HCT116 (cell line): ENCODE results near the gene UAP1L1. TPM values are rescaled to one million over a fixed set of nuclear protein-coding genes. Genes with fewer than 3 reads are reported as not detected.

Source experiments
- ATAC-seq: fragments of 200-7000 bp; cut with Tn5 transposase; 2 replicates; pipeline ENCODE4 v1.9.1; 2020; ENCODE audit warnings: mild to moderate bottlenecking, moderate library complexity
- BruUV-seq: library from RNA; stranded (reverse); fragments of 400-500 nt; replicated peaks from 2 replicates; lab custom pipeline; 2021; lab: Mats Ljungman, UMichigan
- CTCF ChIA-PET: fragments of 300-600 bp; sonication (Branson Sonifier 250); formaldehyde crosslinking; loops from one replicate; lab custom pipeline; 2021; ENCODE audit warnings: antibody characterized with exemption; lab: Charles Lee
- POLR2A ChIA-PET: fragments of 300-600, 350-600 bp; sonication (Branson Sonifier 250); formaldehyde crosslinking; loops from one replicate; lab custom pipeline; 2021; ENCODE audit warnings: antibody characterized with exemption; lab: Charles Lee
- RAD21 ChIA-PET, 2 experiments: fragments of 300-600 bp; sonication (Branson Sonifier 250); formaldehyde crosslinking; loops; one replicate each; lab custom pipeline; 2023; ENCODE audit warnings: low total read pairs in 2 of 2; ENCODE audit not compliant: uncharacterized antibody in 2 of 2, unreplicated experiment in 2 of 2, low non-redundant PET in 1 of 2; lab: Charles Lee
- DNase-seq: peaks from one replicate; pipeline ENCODE4 v3.0.0-alpha.2; 2010; ENCODE audit warnings: low read depth, low spot score
- H2AFZ ChIP-seq: fragments of 200-600 bp; shearing (Covaris generic), sonication (generic); 2 replicates; pipeline ENCODE4 v1.6.1; 2017; ENCODE audit warnings: low read depth, mixed run types, mixed read lengths, antibody characterized with exemption, low read length; ENCODE audit not compliant: poor library complexity, severe bottlenecking
- H3K27ac ChIP-seq: 2 replicates; pipeline ENCODE4 v1.5.1; 2012; ENCODE audit warnings: low read depth, low read length
- H3K27me3 ChIP-seq: fragments of 200-600 bp; sonication (generic); 2 replicates; pipeline ENCODE4 v1.6.1; 2016; ENCODE audit warnings: mixed run types, low read length, mixed read lengths; ENCODE audit not compliant: insufficient read depth
- H3K36me3 ChIP-seq, 2 experiments: fragments of 200-500 bp in 1 of 2; fragments of 200-600 bp in 1 of 2; sonication (Bioruptor generic) in 1 of 2; sonication (generic) in 1 of 2; 2 replicates each; pipeline versions ENCODE4 v1.5.1 to v1.6.1; 2014 to 2016; ENCODE audit warnings: low read length in 2 of 2, inconsistent platforms in 1 of 2, mixed read lengths in 1 of 2, mixed run types in 1 of 2; ENCODE audit not compliant: insufficient read depth in 2 of 2, control insufficient read depth in 1 of 2
- H3K4me1 ChIP-seq, 2 experiments: fragments of 200-600 bp in 1 of 2; sonication (generic) in 1 of 2; 2 replicates each; pipeline versions ENCODE4 v1.5.1 to v1.6.1; 2012 to 2017; ENCODE audit warnings: low read length in 2 of 2, inconsistent platforms in 1 of 2, mild to moderate bottlenecking in 1 of 2, mixed read lengths in 1 of 2, mixed run types in 1 of 2, moderate library complexity in 1 of 2; ENCODE audit not compliant: insufficient read depth in 2 of 2, control insufficient read depth in 1 of 2
- H3K4me2 ChIP-seq: fragments of 200-600 bp; sonication (generic); 2 replicates; pipeline ENCODE4 v1.6.1; 2017; ENCODE audit warnings: mixed run types, low read length, mixed read lengths
- H3K4me3 ChIP-seq, 2 experiments: fragments of 200-600 bp in 1 of 2; sonication (generic) in 1 of 2; replicated peaks in 1 of 2; 2 replicates each; pipeline ENCODE4 v1.5.1; 2011 to 2016; ENCODE audit warnings: low read length in 2 of 2, control low read depth in 1 of 2, low read depth in 1 of 2, mild to moderate bottlenecking in 1 of 2, mixed read lengths in 1 of 2, mixed run types in 1 of 2
- H3K79me2 ChIP-seq: fragments of 200-600 bp; sonication (generic); 2 replicates; pipeline ENCODE4 v1.6.1; 2017; ENCODE audit warnings: mild to moderate bottlenecking, mixed run types, low read length, moderate library complexity, mixed read lengths; ENCODE audit not compliant: insufficient read depth
- H3K9ac ChIP-seq: fragments of 200-600 bp; sonication (generic); 2 replicates; pipeline ENCODE4 v1.6.1; 2016; ENCODE audit warnings: low read length, mixed read lengths
- H3K9me2 ChIP-seq: fragments of 200-600 bp; sonication (generic), shearing (Covaris generic); 2 replicates; pipeline ENCODE4 v1.6.1; 2017; ENCODE audit warnings: mixed run types, mild to moderate bottlenecking, moderate library complexity; ENCODE audit not compliant: insufficient read depth
- H3K9me3 ChIP-seq, 2 experiments: fragments of 200-500 bp in 1 of 2; fragments of 200-600 bp in 1 of 2; sonication (Bioruptor generic) in 1 of 2; sonication (generic) in 1 of 2; 2 replicates each; pipeline ENCODE4 v1.6.1; 2014 to 2017; ENCODE audit warnings: low read length in 2 of 2, mixed read lengths in 2 of 2, inconsistent platforms in 1 of 2, low read depth in 1 of 2, mild to moderate bottlenecking in 1 of 2, mixed run types in 1 of 2, moderate library complexity in 1 of 2; ENCODE audit not compliant: control insufficient read depth in 1 of 2, insufficient read depth in 1 of 2
- H4K20me1 ChIP-seq: fragments of 200-600 bp; sonication (generic), shearing (Covaris generic); 2 replicates; pipeline ENCODE4 v1.6.1; 2017; ENCODE audit warnings: mixed run types, mild to moderate bottlenecking, moderate library complexity; ENCODE audit not compliant: insufficient read depth
- CBX3 ChIP-seq: IDR thresholded peaks from 2 replicates; pipeline ENCODE4 v1.6.1; 2012; ENCODE audit warnings: low read depth
- ELF1 ChIP-seq: IDR thresholded peaks from 2 replicates; pipeline ENCODE4 v1.6.1; 2012; ENCODE audit warnings: low read depth, borderline replicate concordance
- FOSL1 ChIP-seq: IDR thresholded peaks from 2 replicates; pipeline ENCODE4 v1.6.1; 2012; ENCODE audit warnings: low read depth
- JUND ChIP-seq: IDR thresholded peaks from 2 replicates; pipeline ENCODE4 v1.6.1; 2012
- SIN3A ChIP-seq: IDR thresholded peaks from 2 replicates; pipeline ENCODE4 v1.6.1; 2012; ENCODE audit warnings: low read depth
- SP1 ChIP-seq: IDR thresholded peaks from 2 replicates; pipeline ENCODE4 v1.6.1; 2012; ENCODE audit warnings: low read depth
- SRF ChIP-seq: IDR thresholded peaks from 2 replicates; pipeline ENCODE4 v1.6.1; 2012; ENCODE audit warnings: low read depth
- intact Hi-C: fragments of 100-400 bp; cut with micrococcal nuclease; formaldehyde crosslinking; loops from 2 replicates; pipeline ENCODE4 v1.10.0; 2022
- total RNA-seq: library from RNA; stranded (reverse); gene quantifications from one replicate; pipeline ENCODE4 v1.2.1, GENCODE V29; 2021; ENCODE audit not compliant: unreplicated experiment

UAP1L1 gene
- total RNA-seq, 1 experiment from 2014 or later, result 11.0 TPM

DNA sequence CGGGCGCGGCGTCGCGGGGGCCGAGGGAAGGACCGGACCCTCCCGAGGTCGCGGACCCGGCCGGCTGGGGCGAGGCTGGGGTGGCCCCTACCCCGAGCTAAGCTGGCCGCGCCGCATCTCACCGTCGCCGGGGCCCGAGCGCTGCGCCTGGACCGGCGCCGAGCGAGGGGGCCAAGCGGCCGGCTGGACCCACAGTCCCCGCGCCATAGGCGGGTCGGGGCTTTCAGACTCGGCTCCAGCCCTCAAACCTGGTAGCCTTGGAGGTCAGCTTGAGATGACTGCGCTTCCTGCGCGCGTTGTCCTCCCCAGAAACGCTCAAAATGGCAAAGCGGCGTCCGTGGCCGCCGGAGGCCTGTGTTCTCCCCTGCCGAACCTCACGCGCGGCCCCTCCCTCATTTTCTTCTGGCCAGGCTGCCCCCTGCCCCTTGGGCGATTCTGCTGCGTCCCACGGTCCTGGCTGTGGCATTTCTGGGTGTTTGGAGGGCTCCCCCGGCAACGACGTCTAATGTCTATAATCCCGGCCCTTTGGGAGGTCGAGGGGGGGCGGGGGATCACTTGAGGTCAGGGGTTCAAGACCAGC lies 52.9 kb downstream of the UAP1L1 start:
- TF ChIP-seq FOSL1, result no peak
- TF ChIP-seq CBX3, result no peak
- TF ChIP-seq JUND, result no peak
- no peak for TF ChIP-seq SIN3A
- TF ChIP-seq SRF, result no peak
- TF ChIP-seq ELF1, result no peak
- TF ChIP-seq SP1, result no peak
- ChIA-PET CTCF (interaction anchor here (0.9 to 3.3 kb wide), 5 partner anchors 20 to 106 kb away, joined by 3 to 21 read pairs (median 8); partner anchors contain the start of gene RNF224), RAD21 (interaction anchor here in 1 of 2 experiments (0.6 to 1.0 kb wide), 3 partner anchors 21 to 106 kb away, joined by 3 read pairs; partner anchors contain the start of gene RNF224), POLR2A (interaction anchor here (0.9 to 1.6 kb wide), 5 partner anchors 20 to 97 kb away, joined by 3 to 20 read pairs (median 4); partner anchors contain the start of genes MAN1B1, RNF224 and TPRN)
- H3K9me2 ChIP-seq, result no peaks in the 10 kb centered on the region
- ATAC-seq (no peak), DNase-seq (no peak)
- peak overlapping the region; percentile 85 to 94; a peak in 3 of 4 replicates for H3K4me3 ChIP-seq
- peaks cover 31% of the 10 kb centered on the region for H3K79me2 ChIP-seq
- 0 out of 2 replicates have a peak overlapping the region, but pooled peaks have one; percentile 97 for H3K9ac ChIP-seq
- H3K36me3 ChIP-seq, result no peaks in the 10 kb centered on the region
- H2AFZ ChIP-seq, result no peak overlapping the region
- peak overlapping the region; percentile 86 for H3K4me2 ChIP-seq
- H3K27me3 ChIP-seq, result no peaks in the 10 kb centered on the region
- H3K9me3 ChIP-seq, result no peaks in the 10 kb centered on the region
- peaks cover 28 to 42% of the 10 kb centered on the region in 2 experiments for H3K4me1 ChIP-seq
- intact Hi-C loops, result no loop called here
- H4K20me1 ChIP-seq, result 0 out of 2 replicates have a peak, but pooled peaks cover 3% of the 10 kb centered on the region
- H3K27ac ChIP-seq, result peak overlapping the region; percentile 89
- no TSS peak for BruUV-seq

Other genes starting within 250 kb of the UAP1L1 start
- 7.1 TPM for gene AJM1, start 235.0 kb upstream of the UAP1L1 start, total RNA-seq
- gene PHPT1, start 228.1 kb upstream of the UAP1L1 start, total RNA-seq, result 148 TPM
- gene MAMDC4, start 225.2 kb upstream of the UAP1L1 start, total RNA-seq, result 17.3 TPM
- 311 TPM for gene EDF1, start 211.2 kb upstream of the UAP1L1 start, total RNA-seq
- 28.4 TPM for gene TRAF2, start 191.0 kb upstream of the UAP1L1 start, total RNA-seq
- gene FBXW5, start 132.8 kb upstream of the UAP1L1 start, total RNA-seq, result 88.0 TPM
- gene C8G, start 132.3 kb upstream of the UAP1L1 start, total RNA-seq, result 2.1 TPM
- gene LCN12, start 125.2 kb upstream of the UAP1L1 start, total RNA-seq, result 4.2 TPM
- 3.1 TPM for gene PTGDS, start 100.0 kb upstream of the UAP1L1 start, total RNA-seq
- gene LCNL1, start 94.5 kb upstream of the UAP1L1 start, total RNA-seq, result 0.44 TPM
- gene PAXX, start 85.1 kb upstream of the UAP1L1 start, total RNA-seq, result 89.0 TPM
- 8.4 TPM for gene CLIC3, start 80.9 kb upstream of the UAP1L1 start, total RNA-seq
- gene ABCA2, start 49.3 kb upstream of the UAP1L1 start, total RNA-seq, result 114 TPM
- not detected for gene FUT7, start 45.4 kb upstream of the UAP1L1 start, total RNA-seq
- gene NPDC1, start 31.3 kb upstream of the UAP1L1 start, total RNA-seq, result 98.8 TPM
- gene ENTPD2, start 23.5 kb upstream of the UAP1L1 start, total RNA-seq, result 32.5 TPM
- gene SAPCD2, start 7.0 kb upstream of the UAP1L1 start, total RNA-seq, result 71.7 TPM
- 50.9 TPM for gene MAN1B1, start 9.5 kb downstream of the UAP1L1 start, total RNA-seq
- 291 TPM for gene DPP7, start 37.2 kb downstream of the UAP1L1 start, total RNA-seq
- gene GRIN1, start 61.6 kb downstream of the UAP1L1 start, total RNA-seq, result 23.1 TPM
- 2.4 TPM for gene LRRC26, start 92.5 kb downstream of the UAP1L1 start, total RNA-seq
- not detected for gene TMEM210, start 94.5 kb downstream of the UAP1L1 start, total RNA-seq
- gene ANAPC2, start 111.0 kb downstream of the UAP1L1 start, total RNA-seq, result 75.5 TPM
- 84.7 TPM for gene SSNA1, start 111.2 kb downstream of the UAP1L1 start, total RNA-seq
- 24.9 TPM for gene TPRN, start 123.2 kb downstream of the UAP1L1 start, total RNA-seq
- gene TMEM203, start 128.1 kb downstream of the UAP1L1 start, total RNA-seq, result 45.0 TPM
- 28.4 TPM for gene NDOR1, start 128.2 kb downstream of the UAP1L1 start, total RNA-seq
- gene RNF208, start 144.7 kb downstream of the UAP1L1 start, total RNA-seq, result 26.1 TPM
- 4.3 TPM for gene CYSRT1, start 147.7 kb downstream of the UAP1L1 start, total RNA-seq
- gene RNF224, start 150.0 kb downstream of the UAP1L1 start, total RNA-seq, result 0.30 TPM
- gene SLC34A3, start 153.4 kb downstream of the UAP1L1 start, total RNA-seq, result 0.15 TPM
- gene TUBB4B, start 163.8 kb downstream of the UAP1L1 start, total RNA-seq, result 502 TPM
- gene STPG3, start 173.8 kb downstream of the UAP1L1 start, total RNA-seq, result not detected
- gene NELFB, start 177.8 kb downstream of the UAP1L1 start, total RNA-seq, result 86.4 TPM
- gene TOR4A, start 200.2 kb downstream of the UAP1L1 start, total RNA-seq, result 34.0 TPM
- gene NRARP, start 224.8 kb downstream of the UAP1L1 start, total RNA-seq, result 22.2 TPM